Left lung (tissue), 10 donors: ENCODE data around the gene LAMB3. TPM values are rescaled to one million over a fixed set of nuclear protein-coding genes. Genes with fewer than 3 reads are reported as not detected.
A peak's percentile ranks its signal among the peaks of the same experiment; 100 is the strongest.

Experiments used
- ATAC-seq: fragments of 200-7000 bp; cut with Tn5 transposase; one replicate; pipeline ENCODE4 v1.9.1; 2020; ENCODE audit warnings: moderate library complexity
- DNase-seq, 4 donors: peaks; one replicate each; pipeline ENCODE4 v3.0.0-alpha.2; 2013 to 2020
- H3K27ac ChIP-seq, 2 donors: fragments of 200-600 bp; sonication (generic) in 1 of 2; one replicate each; pipeline versions ENCODE4 v1.5.0 to v1.8.0; 2020 to 2021
- H3K27me3 ChIP-seq, 2 donors: fragments of 200-600 bp; sonication (generic) in 1 of 2; one replicate each; pipeline versions ENCODE4 v1.5.0 to v1.8.0; 2020 to 2021
- H3K36me3 ChIP-seq, 2 donors: fragments of 200-600 bp; sonication (generic) in 1 of 2; one replicate each; pipeline versions ENCODE4 v1.5.0 to v1.8.0; 2020 to 2021
- H3K4me1 ChIP-seq, 2 donors: fragments of 200-600 bp; one replicate each; pipeline ENCODE4 v1.8.0; 2021
- H3K4me3 ChIP-seq, 2 donors: fragments of 200-600 bp; sonication (generic) in 1 of 2; one replicate each; pipeline versions ENCODE4 v1.5.0 to v1.8.0; 2020 to 2021; ENCODE audit warnings: mild to moderate bottlenecking in 1 of 2
- H3K9me3 ChIP-seq, 2 donors: fragments of 200-600 bp; sonication (generic) in 1 of 2; one replicate each; pipeline versions ENCODE4 v1.5.0 to v1.8.0; 2020 to 2021
- CTCF ChIP-seq, 2 donors: fragments of 200-600 bp; sonication (generic) in 1 of 2; IDR thresholded peaks; one replicate each; pipeline versions ENCODE4 v1.5.0 to v1.8.0; 2021; ENCODE audit warnings: antibody characterized with exemption in 2 of 2
- intact Hi-C, 2 donors: fragments of 100-400 bp; cut with DNase I; formaldehyde crosslinking; loops; one replicate each; pipeline versions ENCODE4 v1.11.2 to v1.14.2; 2022
- polyA plus RNA-seq, 6 donors: library from polyadenylated mRNA; unstranded; fragments of 120-200 nt; gene quantifications; one replicate each; pipeline ENCODE4 v1.2.1, GENCODE V29; 2013; ENCODE audit not compliant: insufficient read length in 6 of 6
- total RNA-seq, 2 donors: library from RNA; stranded (reverse); fragmentation: NEBNext Ultra II Directional; extraction: Animal tissue kit (Norgen Biotek cat#: 25700); gene quantifications; one replicate each; pipeline ENCODE4 v1.2.1, GENCODE V29; 2021
- donor health status: DM: no; HTN: yes; CAD: no.
- donor health status: DM: no; HTN: no; CAD: no.

Gene LAMB3
- total and polyA plus RNA-seq, 8 donors: 54.1 to 126 (median 69.9) TPM

- intact Hi-C loops: no loop called here
- Histone ChIP-seq H3K4me1 (no peaks in the 10 kb centered on the region), H3K27me3 (peaks cover 0 to 29% of the 10 kb centered on the region in 2 donors), H3K27ac (no peak overlapping the region), H3K36me3 (no peaks in the 10 kb centered on the region), H3K4me3 (no peak overlapping the region), H3K9me3 (no peaks in the 10 kb centered on the region)
- ATAC-seq (no peak), DNase-seq (no peak)
- TF ChIP-seq CTCF (IDR thresholded peaks at IDR 0.05): no peak
Measured at GRCh38 chr1:209595028-209595427, 57.2 kb downstream of the LAMB3 start.

- peaks cover 0 to 24% of the 10 kb centered on the region in 2 donors for H3K27me3 ChIP-seq
- H3K36me3 ChIP-seq: no peaks in the 10 kb centered on the region
Measured at GRCh38 chr1:209594440-209594839, 57.8 kb downstream of the LAMB3 start.

GRCh38 chr1:209593747-209594146 lies 58.5 kb downstream of the LAMB3 start:
- Histone ChIP-seq H3K36me3 (no peaks in the 10 kb centered on the region), H3K27me3 (peaks cover 0 to 17% of the 10 kb centered on the region in 2 donors), H3K4me3 (no peak overlapping the region), H3K27ac (no peak overlapping the region), H3K9me3 (no peaks in the 10 kb centered on the region), H3K4me1 (no peaks in the 10 kb centered on the region)
- DNase-seq (no peak), ATAC-seq (no peak)
- intact Hi-C loops: no loop called here
- no peak for TF ChIP-seq CTCF (IDR thresholded peaks at IDR 0.05)

More at GRCh38 chr1:209594440-209594839, 57.8 kb downstream of the LAMB3 start:
- TF ChIP-seq CTCF (IDR thresholded peaks at IDR 0.05): no peak
- H3K27ac ChIP-seq: no peak overlapping the region
- H3K4me1 ChIP-seq: no peaks in the 10 kb centered on the region
- intact Hi-C loops: no loop called here
- ATAC-seq (no peak), DNase-seq (no peak)
- no peak overlapping the region for H3K4me3 ChIP-seq
- H3K9me3 ChIP-seq: no peaks in the 10 kb centered on the region

- TF ChIP-seq CTCF (IDR thresholded peaks at IDR 0.05): no peak
- DNase-seq (peak in 1 of 4 donors; percentile 33), ATAC-seq (no peak)
- Histone ChIP-seq H3K27me3 (peaks cover 0 to 37% of the 10 kb centered on the region in 2 donors), H3K4me1 (peaks cover 0 to 3% of the 10 kb centered on the region in 2 donors), H3K27ac (no peak overlapping the region), H3K4me3 (no peak overlapping the region), H3K36me3 (no peaks in the 10 kb centered on the region), H3K9me3 (no peaks in the 10 kb centered on the region)
- intact Hi-C loops: no loop called here
Measured at GRCh38 chr1:209590405-209590804, 61.8 kb downstream of the LAMB3 start.

- intact Hi-C loops: no loop called here
- Histone ChIP-seq H3K9me3 (no peaks in the 10 kb centered on the region), H3K4me3 (no peak overlapping the region), H3K4me1 (peaks cover 0 to 3% of the 10 kb centered on the region in 2 donors), H3K36me3 (no peaks in the 10 kb centered on the region), H3K27me3 (peaks cover 0 to 43% of the 10 kb centered on the region in 2 donors), H3K27ac (no peak overlapping the region)
- ATAC-seq (no peak), DNase-seq (no peak)
- no peak for TF ChIP-seq CTCF (IDR thresholded peaks at IDR 0.05)
Measured at GRCh38 chr1:209589863-209590262, 62.4 kb downstream of the LAMB3 start.
